GM21390 (cell line): ENCODE data around the gene CTCF.

ENCODE experiments used
- ATAC-seq: cut with Tn5 transposase; IDR thresholded peaks from one replicate; pipeline ENCODE4 v1.9.1; 2021; ENCODE audit not compliant: unreplicated experiment

CTCF gene

DNA sequence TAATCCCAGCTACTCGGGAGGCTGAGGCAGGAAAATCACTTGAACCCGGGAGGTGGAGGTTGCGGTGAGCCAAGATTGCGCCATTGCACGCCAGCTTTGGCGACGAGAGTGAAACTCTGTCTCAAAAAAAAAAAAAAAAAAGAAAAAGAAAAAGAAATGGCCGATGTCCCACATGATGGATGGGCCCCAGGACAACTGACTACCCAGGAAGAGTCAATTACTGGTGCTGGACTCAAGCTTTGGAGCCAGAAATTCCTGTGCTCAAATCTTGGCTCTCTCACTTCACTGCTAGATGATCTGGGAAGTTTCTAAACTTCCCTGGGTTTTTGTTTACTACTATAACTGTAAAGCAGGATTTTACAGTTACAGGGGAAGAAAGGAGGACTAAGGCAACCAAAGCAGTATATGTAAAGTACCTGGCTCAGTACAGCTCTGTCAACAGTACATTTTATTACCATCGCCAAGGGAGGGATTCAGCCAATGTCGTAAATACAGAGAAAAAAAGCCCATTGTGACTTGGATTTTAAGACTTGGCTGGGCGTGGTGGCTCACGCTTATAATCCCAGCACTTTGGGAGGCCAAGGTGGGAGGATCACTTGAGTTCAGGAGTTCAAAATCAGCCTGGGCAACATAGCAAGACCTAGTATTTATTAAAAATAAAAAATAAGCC lies 116.2 kb downstream of the CTCF start:
- no peak for ATAC-seq

DNA sequence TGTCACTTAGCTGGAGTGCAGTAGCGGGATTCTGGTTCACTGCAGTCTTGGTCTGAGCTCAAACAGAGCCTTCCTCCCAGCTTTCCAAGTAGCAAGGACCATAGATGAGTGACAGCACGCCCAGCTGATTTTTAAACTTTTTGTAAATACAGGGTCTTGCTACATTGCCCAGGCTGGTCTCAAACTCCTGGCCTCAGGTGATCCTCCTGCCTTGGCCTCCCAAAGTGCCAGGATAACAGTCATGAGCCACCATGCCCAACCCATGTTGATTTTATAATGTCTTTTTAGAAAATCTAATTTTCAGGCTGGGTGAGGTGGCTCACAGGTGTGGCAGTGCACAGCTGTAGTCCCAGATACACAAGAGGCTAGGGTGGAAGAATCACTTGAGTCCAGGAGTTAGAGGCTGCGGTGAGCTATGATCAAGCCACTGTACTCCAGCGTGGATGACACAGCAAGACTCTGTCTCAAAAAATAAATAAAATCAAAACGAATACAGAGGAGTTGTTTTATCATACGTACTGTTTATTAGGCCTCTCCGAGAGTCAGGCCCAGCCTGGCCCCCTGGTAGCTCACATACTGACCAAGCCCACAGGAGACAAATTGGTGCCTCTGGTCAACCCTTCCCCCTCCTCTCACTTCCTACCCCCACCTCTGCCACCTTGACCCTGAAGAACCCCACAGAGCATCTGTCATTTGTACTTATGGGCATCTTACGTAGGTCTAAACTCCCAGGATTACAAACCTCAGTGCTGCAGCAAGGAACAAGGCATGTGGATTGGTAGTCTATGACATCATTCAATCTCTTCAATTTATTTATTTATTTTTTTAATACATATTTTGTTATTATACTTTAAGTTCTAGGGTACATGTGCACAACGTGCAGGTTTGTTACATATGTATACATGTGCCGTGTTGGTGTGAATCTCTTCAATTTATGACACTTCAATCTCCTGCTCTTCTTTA lies 117.9 kb downstream of the CTCF start:
- ATAC-seq = no peak

DNA sequence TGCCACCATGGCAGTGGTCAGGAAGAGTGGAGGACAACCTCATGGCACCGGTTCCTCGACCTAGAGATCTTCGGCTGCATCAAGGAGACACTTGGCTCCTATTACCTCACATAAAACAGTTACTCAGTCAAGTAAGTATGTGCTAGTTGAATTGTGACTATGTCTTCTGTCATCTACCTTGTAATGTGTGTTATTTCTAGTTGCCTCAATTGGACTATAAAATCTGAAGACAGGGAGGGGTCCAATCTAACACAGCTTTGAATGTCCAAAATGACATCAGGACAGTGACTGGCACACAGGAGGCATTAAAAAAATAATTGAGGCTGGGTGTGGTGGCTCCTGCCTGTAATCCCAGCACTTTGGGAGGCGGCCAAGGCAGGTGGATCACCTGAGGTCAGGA lies 121.4 kb downstream of the CTCF start:
- no peak for ATAC-seq

DNA sequence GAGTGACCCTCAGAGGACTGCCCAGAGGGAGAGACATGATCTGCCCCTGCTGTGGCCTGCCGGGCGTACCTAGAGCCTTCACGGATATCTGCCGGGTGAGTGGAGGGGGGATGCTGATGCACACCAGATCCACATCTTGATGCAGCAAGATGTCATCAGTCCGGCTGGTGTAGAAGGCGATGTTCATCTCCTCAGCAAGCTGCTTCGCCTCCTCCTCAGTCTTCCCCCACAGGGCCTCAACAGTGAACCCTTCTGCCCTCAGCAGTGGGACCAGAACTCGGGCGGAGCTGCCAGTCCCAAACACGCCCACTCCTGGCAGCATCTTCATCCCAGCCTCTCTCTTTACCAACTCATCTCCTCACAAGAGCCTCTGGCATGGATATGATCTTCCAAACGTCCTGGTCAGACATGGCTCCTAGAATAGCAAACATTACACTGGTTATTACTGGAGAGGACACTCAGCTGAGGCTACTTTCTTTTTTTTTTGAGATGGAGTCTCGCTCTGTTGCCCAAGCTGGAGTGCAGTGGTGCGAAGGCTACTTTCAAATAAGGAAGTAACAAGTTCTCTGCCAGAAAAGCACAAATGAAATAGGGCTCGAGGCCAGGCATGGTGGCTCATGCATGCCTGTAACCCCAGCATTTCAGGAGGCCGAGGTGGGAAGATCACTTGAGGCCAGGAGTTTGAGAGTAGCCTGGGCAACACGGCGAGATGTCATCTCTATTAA lies 123.2 kb downstream of the CTCF start:
- no peak for ATAC-seq
